ENCODE results near the gene MEIS2. TPM values are rescaled to one million over a fixed set of nuclear protein-coding genes. Genes with fewer than 3 reads are reported as not detected.

Gene MEIS2
- total RNA-seq, 4 donors from 2014 or later = 14.8 to 28.4 (median 20.4) TPM

DNA sequence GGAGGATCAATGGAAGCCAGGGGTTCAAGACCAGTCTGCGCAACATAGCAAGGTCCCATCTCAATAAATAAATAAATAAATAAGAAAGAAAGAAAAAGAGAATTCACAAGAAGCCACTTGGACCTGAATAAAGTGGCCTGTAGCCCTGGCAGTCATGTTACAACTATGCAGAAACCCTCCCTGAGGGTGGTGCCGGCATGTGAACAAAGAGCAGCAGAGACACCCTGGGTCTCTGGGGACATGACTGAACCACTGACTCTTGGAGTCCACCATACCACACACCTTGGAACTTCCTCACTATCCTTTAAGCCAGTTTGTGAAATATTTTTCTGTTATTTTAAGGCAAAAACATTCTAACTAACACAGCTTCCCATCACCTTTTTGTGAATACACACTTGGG lies 93.0 kb downstream of the MEIS2 start:
- no peaks in the 10 kb centered on the region for H3K27me3 ChIP-seq
- TF ChIP-seq POLR2A (IDR thresholded peaks at IDR 0.05) = no peak
- TF ChIP-seq, protein P1, sequence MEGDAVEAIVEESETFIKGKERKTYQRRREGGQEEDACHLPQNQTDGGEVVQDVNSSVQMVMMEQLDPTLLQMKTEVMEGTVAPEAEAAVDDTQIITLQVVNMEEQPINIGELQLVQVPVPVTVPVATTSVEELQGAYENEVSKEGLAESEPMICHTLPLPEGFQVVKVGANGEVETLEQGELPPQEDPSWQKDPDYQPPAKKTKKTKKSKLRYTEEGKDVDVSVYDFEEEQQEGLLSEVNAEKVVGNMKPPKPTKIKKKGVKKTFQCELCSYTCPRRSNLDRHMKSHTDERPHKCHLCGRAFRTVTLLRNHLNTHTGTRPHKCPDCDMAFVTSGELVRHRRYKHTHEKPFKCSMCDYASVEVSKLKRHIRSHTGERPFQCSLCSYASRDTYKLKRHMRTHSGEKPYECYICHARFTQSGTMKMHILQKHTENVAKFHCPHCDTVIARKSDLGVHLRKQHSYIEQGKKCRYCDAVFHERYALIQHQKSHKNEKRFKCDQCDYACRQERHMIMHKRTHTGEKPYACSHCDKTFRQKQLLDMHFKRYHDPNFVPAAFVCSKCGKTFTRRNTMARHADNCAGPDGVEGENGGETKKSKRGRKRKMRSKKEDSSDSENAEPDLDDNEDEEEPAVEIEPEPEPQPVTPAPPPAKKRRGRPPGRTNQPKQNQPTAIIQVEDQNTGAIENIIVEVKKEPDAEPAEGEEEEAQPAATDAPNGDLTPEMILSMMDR (IDR thresholded peaks at IDR 0.05) = no peak
- DNase-seq = no peak
- no peak overlapping the region for H3K27ac ChIP-seq
- intact Hi-C loops (cut with DNase I) = no loop called here
- H3K36me3 ChIP-seq = no peaks in the 10 kb centered on the region
- 94 to 98% methylated on average over 2 of the region's 2 CpGs for WGBS, 2 donors
- no peak overlapping the region for H3K4me3 ChIP-seq (replicated peaks in 1 of 3)
- no peaks in the 10 kb centered on the region for H3K4me1 ChIP-seq
- no peaks in the 10 kb centered on the region for H3K9me3 ChIP-seq

DNA sequence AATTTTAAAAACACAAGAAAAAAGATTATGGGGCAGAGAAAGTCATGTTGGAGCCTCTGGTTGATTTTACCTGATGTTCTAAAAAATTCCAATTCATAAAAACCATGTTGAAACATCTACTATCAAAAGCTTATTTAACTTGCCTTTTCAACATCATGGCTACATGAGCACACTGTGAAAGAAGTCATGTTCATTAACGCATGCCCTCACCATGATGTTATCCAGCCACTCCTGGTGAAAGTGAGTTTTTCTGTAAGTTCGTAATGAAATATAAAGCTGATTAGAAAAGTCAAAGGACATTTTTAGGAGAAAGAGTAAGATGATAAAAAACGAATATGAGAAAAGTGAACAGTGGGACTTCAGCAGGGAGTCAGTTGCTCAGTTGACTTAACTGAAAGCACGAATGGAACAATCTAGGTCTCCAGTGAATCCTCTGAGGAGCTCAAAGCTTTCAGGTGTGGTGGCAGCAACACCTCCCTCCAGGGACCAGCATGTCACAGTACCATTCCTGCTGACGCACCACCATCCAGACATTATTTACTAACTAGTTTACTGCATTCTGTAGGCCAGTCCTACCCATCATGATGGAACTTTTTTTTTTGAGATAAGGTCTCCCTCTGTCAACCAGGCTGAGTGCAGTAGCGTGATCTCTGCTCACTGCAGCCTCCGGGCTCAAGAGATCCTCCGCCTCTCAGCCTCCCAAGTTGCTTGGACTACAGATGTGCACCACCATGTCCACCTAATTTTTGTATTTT lies 95.2 kb downstream of the MEIS2 start:
- WGBS, 2 donors = 81 to 82% methylated on average over 8 of the region's 8 CpGs

DNA sequence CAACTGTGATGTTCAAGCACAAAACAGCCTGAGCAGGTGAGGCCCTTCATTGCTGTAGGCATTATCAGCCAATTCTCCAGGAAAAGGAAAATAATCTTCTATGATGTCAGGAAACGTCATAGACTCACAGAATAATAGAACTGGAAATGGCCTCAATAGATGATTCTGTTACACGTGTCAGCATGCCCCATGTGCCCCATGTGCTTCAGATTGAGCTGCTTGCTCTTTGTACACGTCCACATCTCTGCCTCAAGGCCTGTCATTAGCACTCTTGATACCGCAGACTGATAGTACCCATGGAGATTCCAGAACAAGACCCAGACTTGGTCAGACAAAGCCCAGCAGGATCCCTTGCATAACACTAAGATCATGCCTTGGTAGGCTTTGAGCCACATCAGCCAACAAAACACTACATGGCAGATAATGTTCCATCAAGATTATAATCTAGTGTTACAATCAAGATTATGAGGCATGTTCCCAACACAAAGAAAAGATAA lies 95.9 kb downstream of the MEIS2 start:
- Histone ChIP-seq H3K27me3 (no peaks in the 10 kb centered on the region), H3K9me3 (no peaks in the 10 kb centered on the region), H3K27ac (no peak overlapping the region), H3K4me3 (replicated peaks in 1 of 3) (no peak overlapping the region), H3K4me1 (no peaks in the 10 kb centered on the region), H3K36me3 (no peaks in the 10 kb centered on the region)
- TF ChIP-seq, protein P1 (IDR thresholded peaks at IDR 0.05) = no peak
- no peak for TF ChIP-seq POLR2A (IDR thresholded peaks at IDR 0.05)
- no peak for DNase-seq
- 87 to 89% methylated on average over 4 of the region's 4 CpGs for WGBS, 2 donors
- intact Hi-C loops (cut with DNase I) = no loop called here

More for the DNA sequence above, 95.2 kb downstream of the MEIS2 start:
- H3K27me3 ChIP-seq = no peaks in the 10 kb centered on the region
- no peak overlapping the region for H3K27ac ChIP-seq
- no peaks in the 10 kb centered on the region for H3K4me1 ChIP-seq
- no peak for DNase-seq
- no peaks in the 10 kb centered on the region for H3K9me3 ChIP-seq
- no peaks in the 10 kb centered on the region for H3K36me3 ChIP-seq
- no peak overlapping the region for H3K4me3 ChIP-seq (replicated peaks in 1 of 3)
- intact Hi-C loops (cut with DNase I) = no loop called here
- TF ChIP-seq, protein P1 (IDR thresholded peaks at IDR 0.05) = no peak
- TF ChIP-seq POLR2A (IDR thresholded peaks at IDR 0.05) = no peak

DNA sequence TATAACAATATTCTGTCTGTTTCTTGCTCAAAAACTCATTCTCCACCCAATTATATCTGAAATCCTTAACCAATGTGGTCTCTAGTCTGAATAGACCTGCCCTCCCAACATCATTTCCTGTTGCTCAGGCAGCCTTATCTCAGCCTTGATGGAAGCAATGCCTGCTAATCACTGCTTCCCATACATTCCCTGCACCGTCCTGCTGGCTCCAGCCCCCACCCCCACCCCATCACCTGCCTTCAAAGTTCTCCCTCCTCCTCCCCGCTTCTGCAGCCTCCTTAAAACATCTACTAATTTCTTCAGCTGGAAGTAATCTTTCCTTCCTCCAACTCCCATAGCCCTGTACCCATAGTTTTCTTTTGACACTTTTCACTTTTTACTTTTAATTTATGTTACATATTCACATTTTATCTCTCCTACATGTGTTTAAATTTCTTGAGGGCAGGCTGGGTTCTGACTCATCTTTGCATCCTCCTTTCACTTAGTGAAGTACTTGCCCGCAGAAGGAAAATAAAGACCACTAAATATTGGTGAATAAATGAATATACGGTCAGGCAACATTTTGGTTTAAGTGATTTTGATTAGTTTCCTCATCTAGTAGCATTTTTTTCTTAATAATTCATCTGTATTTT lies 98.2 kb downstream of the MEIS2 start:
- WGBS, 2 donors = 90 to 93% methylated on average over 4 of the region's 4 CpGs
- H3K9me3 ChIP-seq = no peaks in the 10 kb centered on the region
- no peak for TF ChIP-seq POLR2A (IDR thresholded peaks at IDR 0.05)
- TF ChIP-seq, protein P1 (IDR thresholded peaks at IDR 0.05) = no peak

DNA sequence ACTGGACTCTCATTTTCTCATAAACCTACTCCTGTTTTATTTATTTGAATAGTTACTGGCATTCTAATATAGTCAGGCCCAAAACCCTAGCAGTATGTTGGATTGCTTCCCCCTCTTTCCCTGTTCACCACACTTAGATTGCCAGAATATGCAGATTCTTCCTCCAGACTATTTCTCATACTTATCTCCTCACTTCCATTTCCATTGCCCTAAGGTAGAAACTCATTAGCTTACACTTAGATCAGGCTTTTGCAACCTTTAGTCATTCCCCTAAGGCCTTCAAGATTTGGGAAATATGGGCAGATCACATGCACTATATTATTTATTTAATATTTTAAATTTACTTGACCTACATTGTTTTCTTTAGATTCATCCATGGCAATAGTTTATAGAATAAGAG lies 98.9 kb downstream of the MEIS2 start:
- no peak for TF ChIP-seq POLR2A (IDR thresholded peaks at IDR 0.05)
- TF ChIP-seq, protein P1 (IDR thresholded peaks at IDR 0.05) = no peak
- Histone ChIP-seq H3K36me3 (no peaks in the 10 kb centered on the region), H3K4me3 (replicated peaks in 1 of 3) (no peak overlapping the region), H3K27me3 (no peaks in the 10 kb centered on the region), H3K9me3 (no peaks in the 10 kb centered on the region), H3K27ac (no peak overlapping the region), H3K4me1 (no peaks in the 10 kb centered on the region)
- intact Hi-C loops (cut with DNase I) = no loop called here
- no peak for DNase-seq

More for the DNA sequence above, 98.2 kb downstream of the MEIS2 start:
- H3K36me3 ChIP-seq = no peaks in the 10 kb centered on the region
- no peaks in the 10 kb centered on the region for H3K27me3 ChIP-seq
- no peaks in the 10 kb centered on the region for H3K4me1 ChIP-seq
- DNase-seq = no peak
- no peak overlapping the region for H3K4me3 ChIP-seq (replicated peaks in 1 of 3)
- intact Hi-C loops (cut with DNase I) = no loop called here
- H3K27ac ChIP-seq = no peak overlapping the region

Measured in thyroid gland (tissue), 4 donors.